ENCODE data around the gene CAPZA1.

Gene CAPZA1

DNA sequence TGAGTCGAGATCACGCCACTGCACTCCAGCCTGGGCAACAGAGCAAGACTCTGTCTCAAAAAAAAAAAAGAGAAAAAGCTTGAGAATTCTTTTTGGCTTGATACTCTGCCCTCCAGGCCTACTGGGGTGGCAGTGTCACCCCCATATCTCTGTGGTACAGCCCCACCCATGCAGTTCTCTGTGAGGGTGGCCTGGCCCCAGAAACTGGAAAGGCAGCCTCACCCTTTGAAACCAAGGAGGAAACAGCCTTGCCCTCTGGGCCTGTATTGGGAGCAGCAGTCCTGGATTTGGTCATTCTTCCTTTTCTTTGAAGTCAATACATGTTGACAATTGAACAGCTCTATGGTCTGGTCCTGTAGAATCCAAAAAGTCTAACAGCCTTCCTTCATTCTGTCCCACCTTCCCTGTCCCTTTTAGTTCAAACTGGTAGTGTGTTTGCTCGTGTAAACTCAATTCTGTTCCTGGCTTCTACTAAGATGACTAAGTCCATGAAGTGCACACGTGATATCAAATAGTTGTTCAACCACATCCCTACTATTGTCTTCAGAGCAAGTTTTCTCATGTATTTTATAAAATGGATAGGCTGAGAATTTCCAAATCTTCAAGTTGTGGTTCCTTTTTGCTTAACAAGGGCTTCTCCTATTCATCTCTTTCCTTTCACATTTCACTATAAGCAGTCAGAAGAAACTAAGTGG is 13.9 kb upstream of the CAPZA1 start:
- H3K9ac ChIP-seq (ENCODE audit: low read length), result no peak overlapping the region
- H3K56ac ChIP-seq (ENCODE audit: low read length), result no peak overlapping the region
- no peak overlapping the region for H3K4me2 ChIP-seq (ENCODE audit: low read length)
- no peak overlapping the region for H3K27ac ChIP-seq (ENCODE audit: low read depth, low read length)
- no peaks in the 10 kb centered on the region for H3K79me2 ChIP-seq (ENCODE audit: control insufficient read depth, insufficient read depth, low read length)
- H3K23ac ChIP-seq (ENCODE audit: low read length), result no peak overlapping the region
- no CpG with 5 or more reads among the region's 4 CpGs for WGBS (ENCODE audit: extremely low coverage, insufficient coverage, low lambda C conversion rate)
- H2BK120ac ChIP-seq (ENCODE audit: low read depth, low read length), result no peak overlapping the region
- no peak overlapping the region for H3K4ac ChIP-seq (ENCODE audit: low read depth, low read length)
- no peak overlapping the region for H2BK5ac ChIP-seq (ENCODE audit: low read length)
- H4K5ac ChIP-seq (ENCODE audit: low read length), result no peak overlapping the region
- H3K27me3 ChIP-seq (ENCODE audit: insufficient read depth, low read length, poor library complexity), result no peaks in the 10 kb centered on the region
- no peaks in the 10 kb centered on the region for H3K79me1 ChIP-seq (ENCODE audit: low read length)
- DNase-seq, result no peak
- no peak overlapping the region for H4K8ac ChIP-seq (ENCODE audit: low read depth, low read length)
- H3K4me1 ChIP-seq (ENCODE audit: control insufficient read depth, low read depth, low read length), result no peaks in the 10 kb centered on the region
- H3K4me3 ChIP-seq (ENCODE audit: low read length), result no peak overlapping the region
- H3K18ac ChIP-seq (ENCODE audit: low read length), result no peak overlapping the region
- H2AK5ac ChIP-seq (ENCODE audit: low read length), result no peak overlapping the region
- H2BK15ac ChIP-seq (replicated peaks; ENCODE audit: low read depth), result no peak overlapping the region
- H3K36me3 ChIP-seq (ENCODE audit: control insufficient read depth, insufficient read depth, low read length), result peaks cover 2% of the 10 kb centered on the region

DNA sequence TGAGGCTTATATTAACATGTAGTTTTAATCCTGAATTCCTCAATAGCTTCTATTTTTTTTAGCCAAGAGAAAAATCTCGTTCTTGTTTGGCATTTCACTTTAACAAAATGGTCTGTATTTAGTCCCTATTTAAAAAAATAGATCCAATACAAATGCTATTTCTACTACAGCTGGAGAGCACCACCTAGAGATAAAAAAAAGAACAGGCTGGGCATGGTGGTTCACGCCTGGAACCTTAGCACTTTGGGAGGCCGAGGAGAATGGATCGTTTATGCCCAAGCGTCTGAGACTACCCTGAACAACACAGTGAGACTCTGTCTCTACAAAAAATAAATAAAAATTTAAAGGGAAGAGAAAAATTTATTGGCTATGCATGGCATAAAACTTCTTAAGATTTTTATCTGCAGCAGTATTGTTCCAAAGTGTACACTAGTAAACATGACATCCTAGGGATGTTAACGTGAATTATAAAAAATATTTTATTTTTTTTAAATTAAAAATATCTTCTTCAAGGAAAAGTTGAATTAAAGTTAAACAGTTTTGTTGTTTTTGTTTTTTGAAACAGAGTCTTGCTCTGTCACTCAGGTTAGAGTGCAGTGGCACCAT is 5.1 kb upstream of the CAPZA1 start:
- WGBS (ENCODE audit: extremely low coverage, insufficient coverage, low lambda C conversion rate), result 100% methylated on average over 1 of the region's 6 CpGs
- Histone ChIP-seq H3K79me1 (ENCODE audit: low read length) (no peaks in the 10 kb centered on the region), H3K56ac (ENCODE audit: low read length) (no peak overlapping the region), H2BK15ac (replicated peaks; ENCODE audit: low read depth) (no peak overlapping the region), H3K4ac (ENCODE audit: low read depth, low read length) (no peak overlapping the region), H3K23ac (ENCODE audit: low read length) (no peak overlapping the region), H3K79me2 (ENCODE audit: control insufficient read depth, insufficient read depth, low read length) (peaks cover 9% of the 10 kb centered on the region), H4K5ac (ENCODE audit: low read length) (no peak overlapping the region), H2BK5ac (ENCODE audit: low read length) (no peak overlapping the region), H3K27me3 (ENCODE audit: insufficient read depth, low read length, poor library complexity) (no peaks in the 10 kb centered on the region), H3K4me2 (ENCODE audit: low read length) (no peak overlapping the region), H3K18ac (ENCODE audit: low read length) (no peak overlapping the region), H3K4me1 (ENCODE audit: control insufficient read depth, low read depth, low read length) (no peaks in the 10 kb centered on the region), H3K4me3 (ENCODE audit: low read length) (no peak overlapping the region), H2BK120ac (ENCODE audit: low read depth, low read length) (no peak overlapping the region), H2AK5ac (ENCODE audit: low read length) (no peak overlapping the region), H3K36me3 (ENCODE audit: control insufficient read depth, insufficient read depth, low read length) (no peaks in the 10 kb centered on the region), H3K9ac (ENCODE audit: low read length) (no peak overlapping the region), H4K8ac (ENCODE audit: low read depth, low read length) (no peak overlapping the region), H3K27ac (ENCODE audit: low read depth, low read length) (no peak overlapping the region)
- DNase-seq, result peak; percentile 59

DNA sequence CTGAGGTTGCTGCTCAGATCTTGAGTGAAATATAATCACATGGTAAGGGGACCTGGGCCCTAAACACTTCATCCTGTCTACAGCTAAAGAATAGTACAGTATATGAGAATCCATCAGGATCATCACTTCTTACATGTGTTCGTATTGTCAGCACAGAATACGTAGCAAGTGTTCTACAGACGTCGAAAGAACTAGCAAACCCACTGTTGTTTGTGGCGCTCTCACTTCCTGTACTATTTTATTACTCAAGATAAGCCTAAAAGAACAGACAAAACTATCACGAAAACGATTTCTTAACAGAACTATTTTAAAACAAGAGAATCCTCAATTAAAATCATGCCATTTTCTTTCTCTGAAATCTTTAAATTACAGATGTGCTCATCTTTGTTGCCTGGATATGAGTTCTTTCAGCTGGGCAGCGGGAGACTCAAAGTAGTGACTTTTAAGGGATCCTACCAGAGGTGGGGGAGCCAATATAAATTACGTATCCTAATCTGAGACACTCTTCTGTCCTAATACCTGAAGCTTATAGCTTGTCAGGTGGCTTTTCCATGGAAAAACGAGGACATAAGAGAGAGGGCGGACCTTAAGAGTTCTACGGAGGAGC is 1.4 kb upstream of the CAPZA1 start:
- Histone ChIP-seq H3K9ac (ENCODE audit: low read length) (peak overlapping the region; percentile 99), H4K8ac (ENCODE audit: low read depth, low read length) (no peak overlapping the region), H3K4me2 (ENCODE audit: low read length) (peak overlapping the region; percentile 36), H3K36me3 (ENCODE audit: control insufficient read depth, insufficient read depth, low read length) (no peaks in the 10 kb centered on the region), H2BK5ac (ENCODE audit: low read length) (no peak overlapping the region), H3K27ac (ENCODE audit: low read depth, low read length) (no peak overlapping the region), H2BK120ac (ENCODE audit: low read depth, low read length) (no peak overlapping the region), H3K56ac (ENCODE audit: low read length) (peak overlapping the region; percentile 98), H3K18ac (ENCODE audit: low read length) (no peak overlapping the region), H3K23ac (ENCODE audit: low read length) (no peak overlapping the region), H2BK15ac (replicated peaks; ENCODE audit: low read depth) (no peak overlapping the region), H4K5ac (ENCODE audit: low read length) (no peak overlapping the region), H3K79me1 (ENCODE audit: low read length) (peaks cover 2% of the 10 kb centered on the region), H3K27me3 (ENCODE audit: insufficient read depth, low read length, poor library complexity) (no peaks in the 10 kb centered on the region), H3K79me2 (ENCODE audit: control insufficient read depth, insufficient read depth, low read length) (peaks cover 32% of the 10 kb centered on the region), H3K4me3 (ENCODE audit: low read length) (peak overlapping the region; percentile 81), H2AK5ac (ENCODE audit: low read length) (no peak overlapping the region), H3K4me1 (ENCODE audit: control insufficient read depth, low read depth, low read length) (peaks cover 1% of the 10 kb centered on the region), H3K4ac (ENCODE audit: low read depth, low read length) (peak overlapping the region; percentile 76)
- peak; percentile 17 for DNase-seq
- no CpG with 5 or more reads among the region's 12 CpGs for WGBS (ENCODE audit: extremely low coverage, insufficient coverage, low lambda C conversion rate)

DNA sequence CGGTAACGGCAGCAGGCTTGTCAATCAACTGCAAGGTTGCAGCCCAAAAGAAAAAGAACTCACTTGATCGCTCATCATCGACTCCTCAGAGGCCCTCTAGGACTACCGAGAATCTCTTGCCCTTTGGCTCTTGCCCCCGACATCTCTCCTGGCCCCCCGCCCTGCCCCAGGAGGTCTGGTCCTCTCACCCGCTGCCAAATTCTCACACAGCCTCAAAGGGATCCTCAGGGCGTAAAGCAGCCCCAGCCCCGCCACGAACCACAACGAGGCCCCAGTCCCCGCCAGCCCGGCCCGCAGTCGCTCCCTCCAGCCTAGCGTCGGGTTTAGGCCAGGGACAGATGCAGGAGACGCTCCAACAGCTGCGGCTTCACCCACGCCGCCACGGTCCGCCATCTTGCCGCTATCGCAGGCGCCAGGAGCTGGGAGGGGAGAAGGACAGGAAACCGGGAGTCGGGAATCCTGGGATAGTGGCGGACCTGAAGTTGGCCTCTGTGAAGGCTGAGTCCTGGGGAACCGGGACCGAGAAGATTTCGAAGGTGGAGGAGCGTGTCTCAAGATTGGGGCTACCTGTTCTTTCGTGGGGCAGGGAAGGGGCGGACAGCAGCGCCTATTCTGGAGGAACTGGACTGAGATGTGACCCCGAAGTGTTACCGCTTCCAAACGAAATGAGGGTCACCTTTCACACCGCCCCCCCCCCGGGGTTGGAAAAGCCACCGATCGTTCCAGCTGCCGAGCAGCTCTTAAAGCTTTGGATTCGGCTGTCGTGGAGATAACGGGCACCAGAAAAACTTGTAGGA is 713 bp upstream of the CAPZA1 start, which contains the start of gene ST7L:
TSS of gene ST7L (minus strand) at position 421 of the 797 bp plus-strand sequence. CDS start at position 393, 28 bp downstream.
- Histone ChIP-seq H3K4me2 (ENCODE audit: low read length) (peak within 1 kb of the TSS; percentile 88), H3K4me3 (ENCODE audit: low read length) (peak within 1 kb of the TSS; percentile 97), H3K27me3 (ENCODE audit: insufficient read depth, low read length, poor library complexity) (no peaks in the 10 kb centered on the region), H3K4ac (ENCODE audit: low read depth, low read length) (peak within 1 kb of the TSS; percentile 93), H3K79me1 (ENCODE audit: low read length) (peaks cover 2% of the 10 kb centered on the region), H2BK15ac (replicated peaks; ENCODE audit: low read depth) (no peak within 1 kb of the TSS), H3K27ac (ENCODE audit: low read depth, low read length) (peak within 1 kb of the TSS; percentile 60), H3K56ac (ENCODE audit: low read length) (peak within 1 kb of the TSS; percentile 98), H2BK120ac (ENCODE audit: low read depth, low read length) (peak within 1 kb of the TSS; percentile 1), H4K8ac (ENCODE audit: low read depth, low read length) (peak within 1 kb of the TSS; percentile 29), H3K36me3 (ENCODE audit: control insufficient read depth, insufficient read depth, low read length) (no peaks in the 10 kb centered on the region), H3K79me2 (ENCODE audit: control insufficient read depth, insufficient read depth, low read length) (peaks cover 32% of the 10 kb centered on the region), H4K5ac (ENCODE audit: low read length) (peak within 1 kb of the TSS; percentile 93), H3K4me1 (ENCODE audit: control insufficient read depth, low read depth, low read length) (peaks cover 1% of the 10 kb centered on the region), H3K18ac (ENCODE audit: low read length) (peak within 1 kb of the TSS; percentile 71), H2AK5ac (ENCODE audit: low read length) (peak within 1 kb of the TSS; percentile 76), H2BK5ac (ENCODE audit: low read length) (peak within 1 kb of the TSS; percentile 90), H3K9ac (ENCODE audit: low read length) (peak within 1 kb of the TSS; percentile 99), H3K23ac (ENCODE audit: low read length) (peak within 1 kb of the TSS; percentile 90)
- no CpG with 5 or more reads among the region's 48 CpGs for WGBS (ENCODE audit: extremely low coverage, insufficient coverage, low lambda C conversion rate)
- peak; percentile 80 for DNase-seq

DNA sequence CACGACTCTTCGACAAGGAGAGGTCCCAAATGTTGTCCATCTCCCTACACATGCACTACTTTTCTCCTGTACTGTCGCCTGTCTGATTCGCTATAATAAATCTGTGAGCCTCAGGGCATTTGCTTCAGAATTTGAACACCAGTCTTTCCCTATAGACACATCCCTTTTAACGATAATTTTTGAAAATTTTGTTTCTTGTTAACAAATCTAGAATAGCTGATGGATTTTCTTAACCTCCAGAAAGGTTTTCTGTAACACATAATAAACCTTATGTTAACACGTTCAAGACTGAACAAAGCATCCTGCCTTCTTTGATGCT is 704 bp downstream of the CAPZA1 start:
- peak overlapping the region; percentile 93 for H3K56ac ChIP-seq (ENCODE audit: low read length)
- no peak overlapping the region for H4K5ac ChIP-seq (ENCODE audit: low read length)
- H3K23ac ChIP-seq (ENCODE audit: low read length), result no peak overlapping the region
- H3K4ac ChIP-seq (ENCODE audit: low read depth, low read length), result no peak overlapping the region
- peaks cover 6% of the 10 kb centered on the region for H3K79me1 ChIP-seq (ENCODE audit: low read length)
- H2BK5ac ChIP-seq (ENCODE audit: low read length), result no peak overlapping the region
- peak overlapping the region; percentile 99 for H3K9ac ChIP-seq (ENCODE audit: low read length)
- no peak overlapping the region for H3K18ac ChIP-seq (ENCODE audit: low read length)
- no peaks in the 10 kb centered on the region for H3K27me3 ChIP-seq (ENCODE audit: insufficient read depth, low read length, poor library complexity)
- H3K79me2 ChIP-seq (ENCODE audit: control insufficient read depth, insufficient read depth, low read length), result peaks cover 42% of the 10 kb centered on the region
- H3K4me2 ChIP-seq (ENCODE audit: low read length), result peak overlapping the region; percentile 88
- no peak overlapping the region for H3K27ac ChIP-seq (ENCODE audit: low read depth, low read length)
- H2AK5ac ChIP-seq (ENCODE audit: low read length), result no peak overlapping the region
- no peak overlapping the region for H4K8ac ChIP-seq (ENCODE audit: low read depth, low read length)
- no peak overlapping the region for H2BK120ac ChIP-seq (ENCODE audit: low read depth, low read length)
- WGBS (ENCODE audit: extremely low coverage, insufficient coverage, low lambda C conversion rate), result no CpG with 5 or more reads among the region's 6 CpGs
- DNase-seq, result no peak
- H3K4me3 ChIP-seq (ENCODE audit: low read length), result peak overlapping the region; percentile 97
- H3K36me3 ChIP-seq (ENCODE audit: control insufficient read depth, insufficient read depth, low read length), result no peaks in the 10 kb centered on the region
- H2BK15ac ChIP-seq (replicated peaks; ENCODE audit: low read depth), result no peak overlapping the region
- H3K4me1 ChIP-seq (ENCODE audit: control insufficient read depth, low read depth, low read length), result peaks cover 1% of the 10 kb centered on the region
